H1 (cell line): Measurements from ENCODE around the gene TMEM163. TPM values are rescaled to one million over a fixed set of nuclear protein-coding genes. Genes with fewer than 3 reads are reported as not detected.

Source experiments
- CTCF ChIA-PET: fragments of 300-600 bp; sonication (Branson Sonifier 250); formaldehyde crosslinking; loops from one replicate; lab custom pipeline; 2021; ENCODE audit not compliant: partially characterized antibody; lab: Charles Lee
- POLR2A ChIA-PET: fragments of 300-600 bp; sonication (Branson Sonifier 250); formaldehyde crosslinking; loops from one replicate; lab custom pipeline; 2021; ENCODE audit warnings: inconsistent platforms; ENCODE audit not compliant: partially characterized antibody; lab: Charles Lee
- DNase-seq, 2 experiments: peaks; one replicate each; pipeline versions ENCODE4 v3.0.0 to v3.0.0-alpha.2; 2010 to 2022; ENCODE audit warnings: low spot score in 2 of 2, low read depth in 1 of 2, mixed read lengths in 1 of 2
- FAIRE-seq: peaks from 2 replicates; lab custom pipeline; 2011; peaks lifted over from hg19 to GRCh38; lab: Jason Lieb, UNC
- H2AFZ ChIP-seq: 2 replicates; pipeline ENCODE4 v1.8.1; 2012; ENCODE audit warnings: low read length, inconsistent platforms
- H2AK5ac ChIP-seq: 2 replicates; pipeline ENCODE4 v1.6.1; 2013; ENCODE audit warnings: low read depth, low read length
- H2BK120ac ChIP-seq: replicated peaks from 2 replicates; pipeline ENCODE3; 2013; ENCODE audit warnings: low read depth, low read length, inconsistent platforms
- H2BK12ac ChIP-seq: 2 replicates; pipeline ENCODE4 v1.6.1; 2013; ENCODE audit warnings: low read depth, low read length
- H2BK15ac ChIP-seq: 2 replicates; pipeline ENCODE4 v1.6.1; 2013; ENCODE audit warnings: low read length
- H2BK20ac ChIP-seq: 2 replicates; pipeline ENCODE4 v1.6.1; 2013; ENCODE audit warnings: low read length
- H2BK5ac ChIP-seq: 2 replicates; pipeline ENCODE4 v1.6.1; 2013; ENCODE audit warnings: low read depth, low read length
- H3K14ac ChIP-seq: 2 replicates; pipeline ENCODE4 v1.6.1; 2013; ENCODE audit warnings: inconsistent platforms; ENCODE audit not compliant: insufficient read length
- H3K18ac ChIP-seq: 2 replicates; pipeline ENCODE4 v1.6.1; 2013; ENCODE audit warnings: low read length; ENCODE audit errors: extremely low read depth
- H3K23ac ChIP-seq: 2 replicates; pipeline ENCODE4 v1.6.1; 2013; ENCODE audit warnings: inconsistent platforms; ENCODE audit not compliant: insufficient read length
- H3K23me2 ChIP-seq: 2 replicates; pipeline ENCODE4 v1.6.1; 2013; ENCODE audit warnings: low read depth, low read length
- H3K27ac ChIP-seq: 2 replicates; pipeline ENCODE4 v1.6.1; 2011; ENCODE audit warnings: low read depth, low read length, inconsistent platforms
- H3K27me3 ChIP-seq, 4 experiments: replicated peaks in 1 of 4; 1 replicate in 1 of 4; 2 replicates in 3 of 4; pipeline versions ENCODE4 v1.6.1 to v1.8.1; 2011 to 2013; ENCODE audit warnings: low read length in 3 of 4, mild to moderate bottlenecking in 3 of 4, inconsistent platforms in 2 of 4, mixed read lengths in 2 of 4, moderate library complexity in 1 of 4; ENCODE audit not compliant: control insufficient read depth in 3 of 4, insufficient read depth in 3 of 4; ENCODE audit errors: extremely low read depth in 1 of 4
- H3K36me3 ChIP-seq, 4 experiments: 2 replicates each; pipeline versions ENCODE4 v1.6.1 to v1.8.1; 2011 to 2013; ENCODE audit warnings: mild to moderate bottlenecking in 4 of 4, low read length in 3 of 4, moderate library complexity in 2 of 4, control low read depth in 1 of 4, inconsistent platforms in 1 of 4; ENCODE audit not compliant: insufficient read depth in 4 of 4, control insufficient read depth in 2 of 4
- H3K4ac ChIP-seq: replicated peaks from 2 replicates; pipeline ENCODE3; 2013; ENCODE audit warnings: low read length, low read depth, mixed read lengths, inconsistent platforms; ENCODE audit not compliant: insufficient read length
- H3K4me1 ChIP-seq, 4 experiments: replicated peaks in 1 of 4; 1 replicate in 1 of 4; 2 replicates in 3 of 4; pipeline versions ENCODE4 v1.6.1 to v1.8.1; 2011 to 2013; ENCODE audit warnings: low read length in 3 of 4, inconsistent platforms in 2 of 4, mixed read lengths in 1 of 4; ENCODE audit not compliant: insufficient read depth in 4 of 4, control insufficient read depth in 3 of 4
- H3K4me2 ChIP-seq, 2 experiments: 2 replicates each; pipeline versions ENCODE4 v1.6.1 to v1.8.1; 2011 to 2013; ENCODE audit warnings: low read depth in 2 of 2, low read length in 2 of 2, control low read depth in 1 of 2, inconsistent platforms in 1 of 2, mild to moderate bottlenecking in 1 of 2; ENCODE audit not compliant: insufficient read depth in 1 of 2
- H3K4me3 ChIP-seq, 4 experiments: fragments of 200-600, 300-600 bp in 1 of 4; sonication (generic), shearing (Covaris generic), sonication (Bioruptor Twin) in 1 of 4; 2 replicates each; pipeline versions ENCODE4 v1.5.1 to v1.8.1; 2011 to 2016; ENCODE audit warnings: low read length in 4 of 4, low read depth in 3 of 4, control low read depth in 2 of 4, inconsistent platforms in 2 of 4, mild to moderate bottlenecking in 2 of 4, mixed read lengths in 1 of 4, moderate library complexity in 1 of 4; ENCODE audit not compliant: insufficient read depth in 2 of 4; ENCODE audit errors: extremely low read depth in 1 of 4
- H3K56ac ChIP-seq: replicated peaks from 2 replicates; pipeline ENCODE3; 2013; ENCODE audit warnings: low read depth, mild to moderate bottlenecking, mixed read lengths, low read length, inconsistent platforms; ENCODE audit not compliant: insufficient read length
- H3K79me1 ChIP-seq: 2 replicates; pipeline ENCODE4 v1.6.1; 2013; ENCODE audit warnings: low read depth, low read length, control low read depth
- H3K79me2 ChIP-seq, 2 experiments: 2 replicates each; pipeline versions ENCODE4 v1.6.1 to v1.8.1; 2012 to 2013; ENCODE audit warnings: low read length in 2 of 2, mild to moderate bottlenecking in 2 of 2, inconsistent platforms in 1 of 2; ENCODE audit not compliant: insufficient read depth in 2 of 2, control insufficient read depth in 1 of 2
- H3K9ac ChIP-seq, 4 experiments: replicated peaks in 1 of 4; 1 replicate in 1 of 4; 2 replicates in 3 of 4; pipeline versions ENCODE4 v1.6.1 to v1.8.1; 2011 to 2013; ENCODE audit warnings: low read depth in 3 of 4, low read length in 3 of 4, control low read depth in 2 of 4, mild to moderate bottlenecking in 2 of 4, moderate library complexity in 2 of 4, inconsistent platforms in 1 of 4; ENCODE audit errors: extremely low read depth in 1 of 4
- H3K9me3 ChIP-seq, 2 experiments: 2 replicates each; pipeline versions ENCODE4 v1.6.1 to v1.8.1; 2012 to 2013; ENCODE audit warnings: mild to moderate bottlenecking in 2 of 2, moderate library complexity in 2 of 2, control low read depth in 1 of 2, inconsistent platforms in 1 of 2, low read depth in 1 of 2, low read length in 1 of 2, mixed read lengths in 1 of 2; ENCODE audit not compliant: insufficient read depth in 2 of 2
- H4K20me1 ChIP-seq, 2 experiments: replicated peaks in 1 of 2; 2 replicates each; pipeline versions ENCODE3 to v1.8.1; 2011 to 2013; ENCODE audit warnings: inconsistent platforms in 2 of 2, low read length in 2 of 2, mild to moderate bottlenecking in 1 of 2; ENCODE audit not compliant: insufficient read depth in 2 of 2, control insufficient read depth in 1 of 2
- H4K5ac ChIP-seq: 2 replicates; pipeline ENCODE4 v1.6.1; 2013; ENCODE audit warnings: low read length, low read depth, mixed read lengths, inconsistent platforms; ENCODE audit not compliant: insufficient read length
- H4K8ac ChIP-seq: 2 replicates; pipeline ENCODE4 v1.8.0; 2013; ENCODE audit warnings: mild to moderate bottlenecking, moderate library complexity, low read length, inconsistent platforms; ENCODE audit not compliant: insufficient read depth; ENCODE audit errors: extremely low read depth
- H4K91ac ChIP-seq: replicated peaks from 2 replicates; pipeline ENCODE3; 2013; ENCODE audit warnings: low read length, mixed read lengths, inconsistent platforms; ENCODE audit not compliant: insufficient read length
- CBX5 ChIP-seq: fragments of 300-800, 300-1000 bp; sonication (generic); IDR thresholded peaks from 2 replicates; pipeline ENCODE4 v1.7.1; 2016; ENCODE audit warnings: antibody characterized with exemption, low read length, low read depth
- CHD1 ChIP-seq: IDR thresholded peaks from 2 replicates; pipeline ENCODE4 v1.6.1; 2012; ENCODE audit warnings: low read depth, low read length, improper control_type of control experiment
- CTCF ChIP-seq, 3 experiments: IDR thresholded peaks; 1 replicate in 2 of 3; 2 replicates in 1 of 3; pipeline versions ENCODE4 v1.5.1 to v1.6.1; 2011; ENCODE audit warnings: low read length in 3 of 3, mild to moderate bottlenecking in 3 of 3, inconsistent platforms in 2 of 3, low read depth in 1 of 3, moderate library complexity in 1 of 3; ENCODE audit not compliant: insufficient read depth in 1 of 3; ENCODE audit errors: control extremely low read depth in 1 of 3
- FOSL1 ChIP-seq: IDR thresholded peaks from 2 replicates; pipeline ENCODE4 v1.6.1; 2011; ENCODE audit warnings: mild to moderate bottlenecking, low read depth, low read length, moderate library complexity; ENCODE audit not compliant: insufficient read depth
- SAP30 ChIP-seq: fragments of 300-600 bp; sonication (generic); IDR thresholded peaks from 2 replicates; pipeline ENCODE4 v1.7.1; 2012; ENCODE audit warnings: low read length, moderate library complexity, mild to moderate bottlenecking, inconsistent platforms; ENCODE audit not compliant: insufficient read depth, insufficient replicate concordance
- SRF ChIP-seq: IDR thresholded peaks from 2 replicates; pipeline ENCODE4 v1.6.1; 2011; ENCODE audit warnings: mild to moderate bottlenecking, low read depth, low read length, moderate library complexity
- TBP ChIP-seq: IDR thresholded peaks from 2 replicates; pipeline ENCODE4 v1.6.1; 2011; ENCODE audit warnings: low read depth, low read length, improper control_type of control experiment
- WGBS, 2 experiments: shearing (Covaris generic) in 1 of 2; methylation state at CpG; one replicate each; pipeline versions ENCODE4 v1.1.6 to v1.1.7; 2013 to 2015; ENCODE audit warnings: low lambda C conversion rate in 2 of 2, mixed read lengths in 2 of 2, inconsistent platforms in 1 of 2, low coverage in 1 of 2, missing lambda C conversion rate in 1 of 2; ENCODE audit not compliant: insufficient replicate concordance in 2 of 2, insufficient coverage in 1 of 2, insufficient read length in 1 of 2; ENCODE audit errors: extremely low coverage in 1 of 2, missing lambda C conversion rate in 1 of 2; 5-methylcytosine and 5-hydroxymethylcytosine counted together
- polyA plus RNA-seq, 7 experiments: library from polyadenylated mRNA; depleted of rRNA in 3 of 7; stranded (reverse) in 5 of 7; unstranded in 2 of 7; fragments of >200 nt in 5 of 7; fragments of 200-250 nt in 2 of 7; gene quantifications; 1 replicate in 5 of 7; 2 replicates in 1 of 7; 4 replicates in 1 of 7; pipeline versions ENCODE4 v1.2.1 to v1.2.3, GENCODE V29; 2011 to 2013; ENCODE audit warnings: missing spikeins in 2 of 7, mixed read lengths in 2 of 7
- total RNA-seq: library from RNA; stranded (reverse); fragmentation: NEBNext Ultra II Directional; extraction: Animal tissue kit (Norgen Biotek cat#: 25700); gene quantifications from 2 replicates; pipeline ENCODE4 v1.2.1, GENCODE V29; 2021
- TF ChIP-seq, protein P1 (sequence below): IDR thresholded peaks from 2 replicates; pipeline ENCODE4 v1.6.1; 2012; ENCODE audit warnings: low read length, inconsistent platforms

TMEM163 gene
- total and polyA plus RNA-seq, 2 of the 8 experiments (the other 6 are each of a cell fraction or from before 2014, with no cell fraction given), result 2.8 to 3.2 TPM

DNA sequence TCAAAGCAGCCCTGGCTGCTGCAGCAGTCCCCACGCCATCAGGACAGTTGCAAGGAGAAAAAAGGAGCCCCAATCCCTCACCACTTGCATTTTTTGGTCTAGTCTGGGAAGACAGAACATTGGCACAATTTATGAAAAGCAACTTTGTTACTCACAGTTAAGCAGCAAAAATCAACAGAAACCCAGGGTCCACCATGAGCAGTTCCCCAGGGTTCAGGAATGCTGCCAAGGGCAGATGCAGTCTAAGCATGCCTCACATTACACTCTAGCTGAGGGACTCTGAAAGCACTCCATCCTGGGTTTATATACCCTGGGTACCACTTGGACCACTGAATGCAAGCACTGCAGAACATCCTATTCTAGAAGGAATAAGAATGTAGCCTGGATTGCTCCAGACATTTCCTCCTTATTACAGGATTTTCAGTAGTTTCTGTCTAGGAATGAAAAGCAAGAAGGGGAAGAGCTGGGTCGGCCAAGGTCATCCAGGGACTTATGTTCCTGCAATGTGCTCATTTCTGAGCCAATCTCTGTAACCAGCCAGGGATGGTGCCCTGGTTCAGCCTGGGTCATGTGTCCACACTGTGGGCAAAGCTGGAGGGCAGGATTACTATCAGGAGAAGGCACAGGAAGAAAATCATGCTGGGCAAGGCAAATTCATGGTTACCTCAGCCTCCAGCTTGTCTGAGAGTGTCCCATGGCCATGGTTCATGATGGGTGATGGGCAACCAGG lies 19.5 kb upstream of the TMEM163 start:
- H4K8ac ChIP-seq, result no peak overlapping the region
- H3K27me3 ChIP-seq, result no peaks in the 10 kb centered on the region
- WGBS, 2 experiments, result 93% methylated on average over 2 of the region's 2 CpGs; no CpG with 5 or more reads in 1 of the 2 experiments
- no peak overlapping the region for H3K4ac ChIP-seq
- H3K23ac ChIP-seq, result no peak overlapping the region
- no peaks in the 10 kb centered on the region for H3K79me2 ChIP-seq
- H2BK15ac ChIP-seq, result no peak overlapping the region
- no peak overlapping the region for H4K91ac ChIP-seq
- no peak overlapping the region for H3K9ac ChIP-seq
- no peaks in the 10 kb centered on the region for H4K20me1 ChIP-seq
- H2BK5ac ChIP-seq, result no peak overlapping the region
- no peak overlapping the region for H3K4me3 ChIP-seq
- DNase-seq (no peak), FAIRE-seq (no peak)
- H3K4me1 ChIP-seq, result no peaks in the 10 kb centered on the region
- H3K79me1 ChIP-seq, result no peaks in the 10 kb centered on the region
- H3K18ac ChIP-seq, result no peak overlapping the region
- H2BK12ac ChIP-seq, result no peak overlapping the region
- H3K23me2 ChIP-seq, result no peaks in the 10 kb centered on the region; the same call in 1 of the 2 replicates
- no peak overlapping the region for H3K4me2 ChIP-seq
- no peaks in the 10 kb centered on the region for H3K9me3 ChIP-seq
- POLR2A ChIA-PET, result no interaction called here
- CTCF ChIA-PET, result interaction anchor here (1.8 to 2.0 kb wide), 3 partner anchors 16 to 34 kb away, joined by 5 to 7 read pairs (median 5); no protein-coding TSS in a partner anchor
- no peak overlapping the region for H3K27ac ChIP-seq
- no peak overlapping the region for H4K5ac ChIP-seq
- H3K14ac ChIP-seq, result no peak overlapping the region
- no peak overlapping the region for H3K56ac ChIP-seq
- H2AK5ac ChIP-seq, result no peak overlapping the region
- H2BK120ac ChIP-seq, result no peak overlapping the region
- no peaks in the 10 kb centered on the region; a peak in 1 of 8 replicates for H3K36me3 ChIP-seq
- H2BK20ac ChIP-seq, result no peak overlapping the region
- no peak overlapping the region for H2AFZ ChIP-seq
- no peak for TF ChIP-seq TBP
- TF ChIP-seq, protein P1, sequence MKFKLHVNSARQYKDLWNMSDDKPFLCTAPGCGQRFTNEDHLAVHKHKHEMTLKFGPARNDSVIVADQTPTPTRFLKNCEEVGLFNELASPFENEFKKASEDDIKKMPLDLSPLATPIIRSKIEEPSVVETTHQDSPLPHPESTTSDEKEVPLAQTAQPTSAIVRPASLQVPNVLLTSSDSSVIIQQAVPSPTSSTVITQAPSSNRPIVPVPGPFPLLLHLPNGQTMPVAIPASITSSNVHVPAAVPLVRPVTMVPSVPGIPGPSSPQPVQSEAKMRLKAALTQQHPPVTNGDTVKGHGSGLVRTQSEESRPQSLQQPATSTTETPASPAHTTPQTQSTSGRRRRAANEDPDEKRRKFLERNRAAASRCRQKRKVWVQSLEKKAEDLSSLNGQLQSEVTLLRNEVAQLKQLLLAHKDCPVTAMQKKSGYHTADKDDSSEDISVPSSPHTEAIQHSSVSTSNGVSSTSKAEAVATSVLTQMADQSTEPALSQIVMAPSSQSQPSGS, result no peak
- TF ChIP-seq CTCF (IDR thresholded peaks at IDR 0.05; ENCODE audit: control extremely low read depth in 1 of 3, insufficient read depth in 1 of 3, low read depth in 1 of 3, low read length in 3 of 3), result no peak
- TF ChIP-seq FOSL1, result no peak
- TF ChIP-seq CBX5, result no peak
- no peak for TF ChIP-seq SRF
- TF ChIP-seq SAP30, result no peak
- no peak for TF ChIP-seq CHD1
